Fibroblast of skin of left biceps (primary cell): ENCODE data around the gene CARHSP1.
"Not testable (repeated sequence)": the region's sequence is repeated elsewhere in the genome, so short reads cannot be mapped to it uniquely, and the experiment has no call there.

ENCODE experiments used
- DNase-seq, 2 experiments: peaks; one replicate each; pipeline ENCODE4 v3.0.0-alpha.2; 2013; ENCODE audit warnings: low read depth in 2 of 2

CARHSP1 gene

DNA sequence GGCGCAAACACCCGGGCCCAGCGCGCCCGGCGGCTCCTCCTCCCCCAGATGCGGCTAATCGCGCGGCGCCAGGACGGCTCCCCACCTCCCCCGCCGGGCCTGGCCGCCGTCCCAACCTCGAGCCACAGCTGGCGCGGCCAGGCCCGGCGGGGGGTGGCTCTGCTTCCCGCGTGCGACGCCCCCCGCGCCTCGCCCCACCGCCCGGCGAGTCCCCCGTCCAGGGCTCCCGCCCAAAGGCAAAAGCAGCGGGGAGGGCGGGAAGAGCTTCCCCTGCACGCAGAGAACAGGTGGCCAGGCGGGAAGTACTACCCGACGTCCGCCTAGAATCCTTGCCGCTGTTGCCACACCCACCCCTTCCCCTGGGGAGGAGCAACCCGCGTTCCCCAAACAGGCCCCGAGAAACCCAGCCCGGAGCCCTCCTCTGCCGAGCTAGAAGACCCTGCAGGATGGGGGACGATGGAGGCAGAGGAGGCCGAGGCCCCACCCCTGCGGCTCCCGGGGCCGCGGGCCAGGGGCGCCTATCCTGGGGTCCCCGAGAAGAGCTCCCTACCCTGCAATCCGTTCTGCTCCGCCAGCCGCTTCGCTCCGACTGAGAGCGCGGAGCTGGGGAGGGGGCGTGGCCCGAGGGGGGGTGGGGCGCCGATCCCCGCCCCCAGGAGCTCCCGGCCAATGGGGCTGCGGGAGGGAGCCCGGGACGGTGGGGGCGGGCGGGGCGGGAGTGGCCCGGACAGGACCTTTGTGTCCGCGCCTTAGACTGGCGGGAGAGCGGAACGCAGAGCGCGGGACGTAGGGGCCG is at the start of gene CARHSP1:
CARHSP1 (minus strand) TSS at position 591 of the 796 bp plus-strand sequence. CDS start 9,678 bp downstream, outside the sequence.
- DNase-seq = peak; percentile 68 to 73

DNA sequence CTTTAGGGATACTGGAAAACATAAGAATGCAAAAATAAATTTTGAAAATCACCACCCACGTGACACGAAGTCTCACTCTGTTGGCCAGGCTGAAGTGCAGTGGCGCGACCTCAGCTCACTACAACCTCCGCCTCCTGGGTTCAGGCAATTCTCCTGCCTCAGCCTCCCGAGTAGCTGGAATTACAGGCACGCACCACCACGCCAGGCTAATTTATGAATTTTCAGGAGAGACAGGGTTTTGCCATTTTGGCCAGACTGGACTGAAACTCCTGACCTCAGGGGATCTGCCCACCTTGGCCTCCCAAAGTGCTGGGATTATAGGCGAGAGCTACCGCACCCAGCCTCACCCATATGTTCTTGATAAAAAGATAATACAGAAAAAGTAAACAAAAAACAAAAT is 48.5 kb upstream of the CARHSP1 start:
- not testable (repeated sequence) for DNase-seq

DNA sequence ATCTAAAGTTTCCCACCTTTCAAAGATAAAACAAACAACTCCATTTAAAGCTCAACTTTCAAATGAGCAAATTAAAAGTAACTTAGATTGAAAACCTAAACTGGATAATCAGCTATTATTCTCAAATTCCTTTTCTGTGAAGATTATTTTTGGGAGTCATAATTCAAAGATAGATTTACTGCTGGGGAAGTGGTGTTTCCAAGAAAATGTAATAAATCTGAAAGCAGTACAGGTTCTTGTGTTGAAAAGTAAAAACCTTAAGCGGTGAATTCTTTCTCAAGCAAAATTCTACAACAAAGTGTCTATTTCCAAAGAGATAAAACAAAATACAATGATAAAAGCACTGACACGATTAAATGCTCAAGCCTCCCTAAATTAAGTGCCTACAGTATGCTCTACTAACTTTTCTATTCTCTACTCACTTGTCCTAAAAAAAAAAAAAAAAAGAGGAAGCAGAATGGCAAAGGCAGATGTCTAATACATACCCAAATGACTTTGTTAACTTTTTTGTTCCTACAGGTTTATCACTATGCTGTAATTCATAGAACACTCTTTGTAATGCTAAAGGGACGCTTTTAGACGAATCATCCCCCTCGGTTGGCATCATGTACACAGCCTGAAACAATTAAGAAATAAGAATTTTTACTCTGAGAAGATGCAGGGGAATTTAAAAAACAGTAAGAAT is 47.9 kb upstream of the CARHSP1 start:
- DNase-seq = no peak

DNA sequence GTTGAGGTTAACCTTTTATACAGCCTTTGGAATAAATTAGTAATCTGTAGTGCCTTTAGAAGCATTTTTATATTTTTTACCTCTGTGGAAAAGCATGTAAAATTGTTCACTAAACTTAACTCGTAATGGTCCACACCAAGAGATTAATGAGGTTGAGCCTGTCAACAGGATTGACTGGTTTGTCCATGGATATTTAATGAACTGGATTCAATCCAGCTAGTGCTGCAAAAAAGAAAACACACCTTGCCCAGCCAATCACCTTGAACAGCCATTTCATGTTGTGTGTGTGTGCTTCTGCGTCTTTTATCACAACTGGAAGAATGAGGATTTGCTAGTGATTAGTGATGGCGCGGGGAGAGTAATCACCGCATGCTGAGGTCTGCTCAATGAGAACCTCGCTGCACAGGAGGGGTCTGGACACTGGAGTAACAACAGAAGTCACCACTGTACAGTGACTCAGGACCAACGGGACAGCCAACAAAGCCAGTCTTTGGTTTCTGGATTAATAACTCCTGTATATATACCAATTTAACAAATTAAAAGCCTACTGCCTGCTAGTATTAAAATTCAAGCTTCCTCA is 47.0 kb upstream of the CARHSP1 start:
- DNase-seq = no peak

DNA sequence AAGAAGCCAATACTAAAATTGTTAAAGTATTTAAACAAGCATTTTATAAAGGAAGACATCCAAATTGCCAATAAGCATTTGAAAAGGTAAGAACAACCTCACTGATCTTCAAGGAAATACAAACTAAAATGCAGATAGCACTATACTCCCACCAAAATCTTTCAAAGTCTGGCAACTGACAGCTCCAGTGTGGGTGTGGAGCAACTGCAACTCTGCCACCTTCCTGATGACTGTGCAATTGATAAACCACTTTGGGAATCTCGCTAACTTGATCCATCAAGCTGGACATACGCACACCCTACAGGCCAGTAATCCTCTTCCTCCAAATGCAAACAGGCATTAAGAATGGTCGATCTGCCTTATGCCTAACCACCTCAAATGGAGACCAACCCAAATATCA is 45.3 kb upstream of the CARHSP1 start:
- no peak for DNase-seq

DNA sequence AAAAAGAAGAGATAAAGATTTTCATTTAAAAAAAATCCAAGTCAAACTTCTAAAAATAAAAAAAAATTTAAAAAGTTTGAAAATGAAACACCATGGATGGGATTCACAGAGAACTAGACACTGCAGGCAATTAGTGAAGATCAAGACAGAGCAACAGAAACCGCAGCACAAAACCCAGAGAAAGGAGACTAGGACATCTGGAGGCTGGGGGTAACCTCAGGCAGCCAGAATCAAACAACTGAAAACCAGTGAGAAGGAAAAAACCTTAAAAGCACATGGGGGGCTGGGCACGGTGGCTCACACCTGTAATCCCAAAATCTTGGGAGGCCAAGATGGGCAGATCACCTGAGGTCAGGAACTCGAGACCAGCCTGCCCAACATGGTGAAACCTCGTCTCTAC is 44.0 kb upstream of the CARHSP1 start:
- DNase-seq = no peak

DNA sequence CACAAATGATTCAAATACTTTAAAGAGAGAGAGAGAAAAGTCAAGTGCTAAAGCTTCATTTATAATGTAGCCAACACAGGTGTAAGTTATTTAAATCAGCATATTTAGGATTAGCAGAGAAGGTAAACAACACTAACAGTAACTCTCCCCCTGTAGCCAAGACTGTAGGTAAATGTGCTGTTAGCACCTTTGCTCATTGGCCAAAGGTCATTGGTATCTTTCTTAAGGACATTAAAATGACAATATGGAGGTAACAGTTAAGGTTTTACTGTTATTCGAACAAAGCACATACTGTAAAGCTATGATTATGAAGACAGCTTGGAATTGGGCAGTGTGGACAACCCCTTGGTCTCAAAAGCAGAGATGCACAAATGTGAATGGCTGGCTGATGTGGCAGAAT is 42.0 kb upstream of the CARHSP1 start:
- no peak for DNase-seq

DNA sequence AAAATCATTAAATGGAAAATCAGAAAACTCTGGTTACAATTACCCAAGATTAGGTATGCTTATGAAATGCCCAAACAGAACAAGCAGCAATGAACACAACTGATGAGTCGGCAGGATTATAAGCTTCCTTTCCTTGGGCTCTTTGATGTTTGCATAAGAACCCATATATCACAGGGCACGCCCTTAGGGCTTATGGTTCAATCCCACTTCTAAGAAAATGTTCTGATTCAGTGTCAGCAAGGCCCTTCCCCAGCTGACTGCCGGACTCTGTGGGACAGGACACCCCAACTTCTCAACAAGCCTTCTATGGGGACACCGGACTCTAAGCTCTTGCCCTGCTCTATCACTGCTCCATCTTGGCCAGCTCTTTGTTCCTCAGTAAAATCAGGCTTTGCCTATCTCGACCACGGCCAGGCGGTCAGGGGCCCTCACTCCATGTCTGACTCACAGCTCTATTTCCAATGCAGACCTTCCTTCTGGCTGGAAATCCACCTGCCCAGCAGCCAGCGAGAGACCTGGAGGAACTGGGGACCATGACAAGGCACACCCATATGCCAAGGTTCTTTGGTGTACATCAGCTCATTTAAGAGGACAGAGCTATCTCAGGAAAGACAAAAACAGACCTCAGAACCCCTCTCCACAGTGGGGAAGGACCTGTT is 40.1 kb upstream of the CARHSP1 start:
- DNase-seq = no peak

DNA sequence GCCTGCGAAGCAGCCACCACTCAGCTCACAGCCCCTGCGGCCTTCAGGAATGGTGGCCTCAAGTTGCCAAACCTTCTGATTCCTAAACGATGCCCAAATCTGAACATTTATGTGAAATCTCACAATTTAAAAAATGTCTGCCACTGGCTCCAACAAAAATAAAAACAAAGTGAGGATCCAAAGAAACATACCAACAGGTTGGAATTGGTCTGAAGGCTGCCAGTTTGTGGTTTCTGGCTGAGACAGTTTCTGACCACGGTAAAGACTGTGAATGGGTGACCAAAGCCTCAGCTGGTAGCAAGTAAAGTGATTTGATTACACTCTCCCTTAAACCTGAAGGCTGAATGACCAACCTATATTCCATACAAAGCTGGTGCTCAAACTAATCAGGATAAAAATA is 38.3 kb upstream of the CARHSP1 start:
- no peak for DNase-seq

DNA sequence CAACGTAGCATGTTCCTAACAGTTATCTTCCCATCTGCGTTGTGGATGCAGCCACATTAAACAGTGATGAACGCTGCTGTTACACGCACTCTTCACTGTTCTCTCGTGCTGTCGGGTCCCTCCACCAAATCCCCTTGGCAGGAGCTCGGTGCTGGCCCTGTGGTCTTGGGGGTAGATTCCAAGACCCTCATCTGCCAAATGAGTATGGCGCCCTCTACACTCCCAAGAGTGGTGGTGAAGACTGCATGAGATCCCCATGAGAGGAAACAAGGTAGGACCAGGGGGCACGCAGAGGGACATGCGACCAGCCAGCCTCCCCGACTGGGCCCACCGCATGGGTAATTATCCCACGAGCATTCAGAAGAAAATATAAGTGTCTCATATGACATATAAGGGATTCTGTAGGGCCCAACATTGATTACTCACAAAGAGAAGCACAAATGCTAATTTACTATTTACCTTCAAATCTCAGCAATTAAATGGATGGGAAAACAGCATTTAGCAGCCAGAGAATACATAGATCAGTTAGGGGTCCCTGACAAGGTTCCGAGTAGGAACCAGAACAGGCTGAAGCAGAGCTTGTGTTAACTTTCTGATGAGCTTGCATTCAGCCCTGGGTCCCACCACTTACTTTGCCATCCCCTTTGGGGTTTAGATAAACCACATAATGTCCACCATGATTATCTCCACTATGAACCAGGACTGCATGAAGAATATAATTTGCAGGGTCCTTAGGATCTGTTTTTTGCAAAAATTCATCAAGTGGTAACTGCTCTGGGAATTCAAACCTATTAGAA is 37.2 kb upstream of the CARHSP1 start:
- no peak for DNase-seq

DNA sequence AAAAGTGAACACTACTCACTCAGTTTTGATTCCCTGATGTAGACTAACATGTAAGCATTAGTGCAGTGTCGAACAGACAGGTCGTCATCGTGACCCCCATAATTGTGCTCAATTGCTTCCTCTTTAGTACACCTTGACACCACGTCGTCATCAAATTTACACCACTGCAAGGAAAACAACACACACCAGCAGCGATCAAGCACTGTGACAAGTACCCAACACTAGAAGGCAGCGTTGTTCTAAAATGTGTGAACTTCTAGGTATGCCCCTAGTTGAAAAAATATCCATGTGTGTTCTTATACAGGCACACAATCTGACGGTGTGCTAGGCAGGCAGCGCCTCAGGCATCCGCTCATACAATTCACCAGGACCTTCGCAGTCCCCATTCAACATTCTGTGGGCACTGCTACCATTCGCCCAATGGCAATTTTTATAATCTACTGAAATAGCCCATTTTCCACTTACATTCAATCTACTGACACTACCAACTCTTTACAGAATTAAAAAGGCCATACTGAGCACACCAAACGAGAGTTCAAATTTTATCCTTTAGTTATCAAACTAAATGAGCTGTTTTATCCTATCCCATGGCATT is 36.5 kb upstream of the CARHSP1 start:
- DNase-seq = no peak

DNA sequence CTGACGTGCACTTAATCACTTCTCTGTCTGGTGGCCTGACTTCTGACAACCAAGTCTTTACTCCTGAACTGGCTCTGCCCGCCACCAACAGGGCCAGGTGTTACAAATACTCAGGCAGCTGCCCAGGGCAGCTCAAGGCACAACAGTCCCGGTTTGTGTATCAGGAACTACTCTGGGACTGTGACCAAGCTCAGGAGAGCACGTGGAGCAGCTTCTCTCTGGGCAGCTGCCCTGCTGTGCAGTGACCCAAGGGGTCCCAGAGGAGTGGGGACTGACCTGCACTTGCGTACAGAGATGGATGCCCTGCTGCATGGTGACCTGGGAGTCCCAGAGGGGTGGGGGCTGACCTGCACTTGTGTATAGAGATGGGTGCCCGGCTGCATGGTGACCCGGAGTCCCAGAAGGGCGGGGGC is 35.2 kb upstream of the CARHSP1 start:
- no peak for DNase-seq

DNA sequence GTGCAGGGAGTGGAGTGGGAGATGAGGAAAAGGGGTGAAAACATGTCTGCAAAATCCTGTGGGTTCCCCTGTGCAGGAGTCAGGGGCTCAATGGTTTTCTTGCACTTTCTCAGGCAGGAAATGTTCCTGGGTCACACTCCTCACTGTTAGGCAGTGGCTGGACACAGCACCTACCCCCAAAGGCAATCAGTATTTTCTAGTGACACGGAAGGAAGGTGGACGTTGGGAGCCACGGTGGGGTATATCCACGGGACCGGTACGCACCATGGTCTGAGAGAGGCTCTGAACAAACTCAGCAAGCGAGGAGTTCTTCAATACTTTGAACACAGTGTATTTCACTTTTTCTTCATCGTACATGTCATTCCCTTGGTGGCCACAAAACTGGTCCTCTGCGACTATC is 34.2 kb upstream of the CARHSP1 start:
- no peak for DNase-seq

DNA sequence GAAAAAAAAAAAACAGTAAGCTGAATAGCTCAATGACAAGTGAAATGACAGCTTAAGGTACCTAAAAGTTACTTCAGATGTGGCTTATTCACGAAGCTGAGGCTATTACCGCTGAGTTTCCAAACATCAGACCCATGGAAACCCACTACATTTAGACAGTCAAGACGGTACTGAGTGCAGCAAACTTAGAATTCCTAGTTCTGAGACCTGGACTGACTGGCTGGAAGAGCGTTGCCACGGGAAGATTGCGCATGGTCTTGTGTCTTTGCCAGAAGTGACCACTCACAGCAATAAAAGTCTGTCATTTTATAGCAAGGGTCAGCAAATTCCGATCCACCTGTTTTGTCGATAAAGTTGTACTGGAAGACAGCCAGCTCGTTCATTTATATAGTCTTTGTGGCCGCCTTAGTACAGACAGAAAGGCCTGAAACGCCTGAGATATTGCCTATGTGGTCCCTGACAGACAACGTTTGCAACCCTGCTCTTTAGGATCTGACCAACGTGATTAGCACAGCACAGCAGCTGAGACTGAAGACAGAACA is 32.6 kb upstream of the CARHSP1 start:
- DNase-seq = no peak

DNA sequence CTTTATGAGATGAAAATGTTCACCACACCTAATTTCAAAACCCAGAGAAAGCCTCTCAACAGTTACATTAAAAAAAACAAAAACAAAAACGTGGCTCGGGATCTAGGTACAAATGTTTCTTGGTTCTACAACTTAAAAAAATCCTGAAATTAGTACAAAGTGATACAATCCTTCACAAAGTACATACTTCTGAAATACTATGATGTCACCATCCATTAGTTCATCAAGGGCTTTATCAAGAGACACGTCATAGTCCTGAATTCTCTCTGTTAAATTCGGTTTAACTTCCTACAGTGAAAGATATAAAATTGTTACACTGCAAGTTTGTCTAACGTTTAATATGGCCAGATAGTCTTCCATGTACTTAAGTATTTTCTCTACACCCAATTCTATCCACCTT is 31.5 kb upstream of the CARHSP1 start:
- no peak for DNase-seq

DNA sequence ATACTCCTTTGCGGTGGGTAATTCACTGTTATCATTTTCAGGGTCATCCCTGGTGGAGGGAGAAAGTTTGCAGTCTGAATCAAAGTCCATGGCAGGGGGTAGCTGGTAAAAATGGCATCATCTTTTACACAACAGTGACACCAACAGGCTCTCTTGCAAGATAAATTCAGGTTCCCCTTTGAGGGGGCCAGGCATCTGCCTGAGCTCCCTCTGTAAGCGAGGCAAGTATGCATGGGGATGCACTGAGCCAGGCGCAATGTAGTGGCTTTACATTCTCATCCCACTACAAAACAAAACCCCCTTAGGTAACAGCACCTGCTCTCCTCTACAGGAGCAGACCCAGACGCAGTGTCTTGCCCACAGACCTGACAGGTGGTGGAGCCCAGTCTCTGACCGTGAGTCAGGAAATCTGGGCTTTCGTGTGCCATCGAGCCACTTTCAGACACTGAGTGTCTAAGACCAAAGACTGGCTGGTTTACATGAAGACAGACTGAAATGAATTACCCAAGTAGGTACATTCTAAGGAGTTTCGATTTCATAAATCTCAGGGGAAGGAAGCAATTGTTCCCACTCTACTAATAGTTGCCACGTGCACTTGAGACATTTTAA is 31.0 kb upstream of the CARHSP1 start:
- DNase-seq = no peak

DNA sequence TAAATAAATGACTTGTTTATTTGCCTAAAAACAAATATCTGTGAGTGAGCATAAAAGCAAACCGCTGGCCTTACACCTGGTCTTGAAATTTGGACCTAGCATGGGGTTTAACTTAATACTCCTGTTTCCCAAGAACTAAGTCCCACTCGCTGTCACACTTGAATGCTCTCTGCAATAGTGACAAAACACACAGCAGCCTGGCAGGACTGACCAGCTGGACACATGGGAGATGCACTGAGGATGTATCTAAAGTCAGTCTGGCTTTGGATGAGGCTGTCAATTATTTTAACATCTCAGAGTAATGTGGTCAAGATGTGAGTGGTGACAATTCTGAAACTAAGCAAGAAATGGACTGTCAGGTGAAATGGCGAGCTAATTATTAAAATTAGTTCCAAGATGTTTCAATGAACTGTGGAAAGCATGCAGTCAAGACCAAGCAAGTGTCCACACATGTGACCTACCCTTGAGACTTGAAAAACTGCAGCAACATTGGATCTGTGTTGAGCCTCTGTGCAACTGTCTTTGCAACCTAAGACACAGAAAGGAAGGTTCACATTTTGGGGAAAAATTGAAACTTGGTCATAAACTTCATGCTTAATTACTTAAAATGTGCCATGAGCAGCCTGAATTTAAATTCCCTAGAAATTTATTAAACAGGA is 30.0 kb upstream of the CARHSP1 start:
- no peak for DNase-seq

DNA sequence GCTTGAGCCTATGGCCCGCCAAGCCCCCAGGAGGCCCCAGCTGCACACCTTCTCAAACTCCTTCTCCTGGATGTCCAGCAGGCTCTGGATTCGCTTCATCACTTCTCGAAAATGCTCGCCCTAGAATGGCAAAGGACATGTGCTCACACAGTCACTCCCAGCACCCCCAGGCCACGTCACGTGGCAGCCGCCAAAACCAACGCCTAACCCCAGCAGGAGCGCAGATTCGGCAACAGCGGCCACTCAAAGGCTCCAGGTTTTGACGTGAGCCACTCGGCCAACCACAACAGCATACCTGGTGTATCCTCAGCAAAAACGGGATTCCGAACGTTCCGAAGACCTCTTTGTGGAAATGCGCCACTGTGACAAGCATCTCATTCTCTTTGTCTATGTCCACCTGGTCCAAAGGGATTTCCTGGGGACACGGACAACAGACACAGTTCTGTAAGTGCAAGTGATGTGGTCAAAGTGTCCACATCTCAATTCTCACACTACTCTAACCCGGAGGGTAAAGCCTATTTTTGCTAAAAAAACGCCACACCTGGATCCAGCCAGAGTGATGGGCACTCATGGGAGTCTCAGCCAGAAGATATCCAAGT is 26.0 kb upstream of the CARHSP1 start:
- DNase-seq = no peak

DNA sequence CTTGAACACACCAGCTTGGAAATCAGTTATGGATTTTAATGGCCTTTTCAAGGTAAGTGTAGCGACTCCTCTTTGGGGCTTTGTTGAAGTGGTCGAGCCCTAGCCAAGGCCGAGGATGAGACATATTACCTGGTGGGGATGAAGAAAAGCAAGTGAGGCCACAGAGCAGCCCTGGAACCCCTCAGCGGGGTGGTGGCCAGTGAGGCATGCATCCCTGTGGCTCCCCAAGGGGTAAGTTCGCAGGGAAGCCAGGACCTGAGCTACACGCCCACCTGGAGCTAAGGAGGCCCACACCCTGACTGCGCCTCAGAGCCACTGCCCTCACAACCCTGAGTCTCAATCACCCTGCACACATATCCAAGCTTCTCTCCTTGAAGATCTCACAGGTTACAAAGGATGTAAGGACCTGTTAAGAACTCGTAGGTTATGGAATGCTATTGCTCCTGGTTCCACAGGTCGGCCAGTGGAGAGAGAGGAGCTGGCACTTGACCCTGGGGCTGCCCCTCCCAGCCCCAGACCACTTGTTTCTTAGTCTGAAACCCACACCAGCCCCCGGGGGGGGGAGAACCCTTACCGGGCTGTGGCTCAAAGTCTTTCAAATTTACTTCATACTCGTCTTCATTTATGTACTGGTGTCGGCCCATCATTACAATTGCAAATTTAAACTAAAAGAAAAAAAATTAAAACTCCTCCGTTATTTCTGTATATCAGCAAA is 25.3 kb upstream of the CARHSP1 start:
- no peak for DNase-seq
